Heart left ventricle (tissue), 13 donors: Measurements from ENCODE around the gene PEMT.

Source experiments
- POLR2A ChIP-seq, 2 donors: fragments of 450-650 bp; IDR thresholded peaks; one replicate each; pipeline ENCODE4 v1.6.1; 2017; ENCODE audit warnings: antibody characterized with exemption in 2 of 2, mild to moderate bottlenecking in 2 of 2, moderate library complexity in 2 of 2
- TF ChIP-seq, protein P1 (sequence below), 12 donors: fragments of 200-600 bp; sonication (generic) in 4 of 12; IDR thresholded peaks; one replicate each; pipeline versions ENCODE4 v1.5.0 to v1.8.0; 2018 to 2022; ENCODE audit warnings: antibody characterized with exemption in 12 of 12, mild to moderate bottlenecking in 5 of 12
- donor health status: ischemic (EF 13 %, LVEDD 7.1; RV severe dilation, severe dysfunction).
- donor health status: DM: no; HTN: yes; CAD: no.
- donor health status: DM: no; HTN: no; CAD: no.
- donor health status: ischemic (EF 25% LVEDD 6.9; RV normal size, moderate dysfunction).
- donor health status: ischemic (EF 25% LVEDD 5.7; RV mildly dilated, moderate dysfunction).
- donor health status: ischemic (EF 35%, LVEDD 5.7; RV mildly dilated, moderate dysfunction).
- donor health status: nonischemic (EF 11% LVEDD 7.7; RV severe dilation, severe dysfunction).
- donor health status: DM: yes; HTN: yes; CAD: no.
- donor health status: PGD.
- donor health status: ischemic (EF 29% LVEDD 5.4; RV normal size, mild dysfunction).
- donor health status: nonischemic (EF 23%, LVEDD 6.1; RV moderate dilation, normal function).

DNA sequence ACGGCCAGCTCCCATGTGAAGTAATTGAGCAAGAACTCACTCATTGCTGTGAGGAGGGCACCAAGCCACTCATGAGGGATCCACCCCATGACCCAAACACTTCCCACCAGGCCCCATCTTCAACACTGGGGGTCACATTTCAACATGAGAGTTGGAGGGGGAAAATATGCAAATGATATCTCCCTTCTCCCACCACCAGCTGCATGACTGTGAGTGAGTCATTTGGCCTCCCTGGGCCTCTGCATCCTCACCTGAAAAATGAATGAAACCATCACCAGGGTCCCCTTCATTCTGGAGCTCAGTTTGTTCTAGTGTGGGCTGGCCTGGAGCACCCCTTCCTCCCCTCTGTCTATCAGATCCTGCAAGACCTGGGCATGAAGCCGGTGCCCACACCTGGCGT, 121.5 kb downstream of the PEMT start:
- TF ChIP-seq, protein P1, sequence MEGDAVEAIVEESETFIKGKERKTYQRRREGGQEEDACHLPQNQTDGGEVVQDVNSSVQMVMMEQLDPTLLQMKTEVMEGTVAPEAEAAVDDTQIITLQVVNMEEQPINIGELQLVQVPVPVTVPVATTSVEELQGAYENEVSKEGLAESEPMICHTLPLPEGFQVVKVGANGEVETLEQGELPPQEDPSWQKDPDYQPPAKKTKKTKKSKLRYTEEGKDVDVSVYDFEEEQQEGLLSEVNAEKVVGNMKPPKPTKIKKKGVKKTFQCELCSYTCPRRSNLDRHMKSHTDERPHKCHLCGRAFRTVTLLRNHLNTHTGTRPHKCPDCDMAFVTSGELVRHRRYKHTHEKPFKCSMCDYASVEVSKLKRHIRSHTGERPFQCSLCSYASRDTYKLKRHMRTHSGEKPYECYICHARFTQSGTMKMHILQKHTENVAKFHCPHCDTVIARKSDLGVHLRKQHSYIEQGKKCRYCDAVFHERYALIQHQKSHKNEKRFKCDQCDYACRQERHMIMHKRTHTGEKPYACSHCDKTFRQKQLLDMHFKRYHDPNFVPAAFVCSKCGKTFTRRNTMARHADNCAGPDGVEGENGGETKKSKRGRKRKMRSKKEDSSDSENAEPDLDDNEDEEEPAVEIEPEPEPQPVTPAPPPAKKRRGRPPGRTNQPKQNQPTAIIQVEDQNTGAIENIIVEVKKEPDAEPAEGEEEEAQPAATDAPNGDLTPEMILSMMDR (IDR thresholded peaks at IDR 0.05), result no peak
- TF ChIP-seq POLR2A (IDR thresholded peaks at IDR 0.05), result no peak
